SK-N-SH treated with all-trans-retinoic acid at 6 μM for 48 hours (cell line): Measurements from ENCODE around the gene SPRING1.

ENCODE experiments used
- ATAC-seq: fragments of 200-7000 bp; cut with Tn5 transposase; 3 replicates; pipeline ENCODE4 v1.9.1; 2020; ENCODE audit warnings: mild to moderate bottlenecking, moderate library complexity
- BACH2 ChIP-seq: fragments of 250-450 bp; sonication (Bioruptor Pico); IDR thresholded peaks from 2 replicates; pipeline ENCODE4 v1.9.0; 2021; ENCODE audit warnings: mild to moderate bottlenecking, borderline replicate concordance
- CSDC2 ChIP-seq: fragments of 250-450 bp; sonication (Bioruptor Pico); IDR thresholded peaks from 2 replicates; pipeline ENCODE4 v1.5.0; 2020; ENCODE audit warnings: mild to moderate bottlenecking, moderate library complexity
- ESRRG ChIP-seq: fragments of 250-450 bp; sonication (Bioruptor Pico); IDR thresholded peaks from 2 replicates; pipeline ENCODE4 v1.6.1; 2021; ENCODE audit warnings: mild to moderate bottlenecking
- ISL1 ChIP-seq: fragments of 250-450 bp; sonication (Bioruptor Pico); IDR thresholded peaks from 2 replicates; pipeline ENCODE4 v2.1.2; 2022; ENCODE audit warnings: mild to moderate bottlenecking, moderate library complexity
- OSR1 ChIP-seq: fragments of 250-450 bp; sonication (Bioruptor Pico); IDR thresholded peaks from 2 replicates; pipeline ENCODE4 v1.8.0; 2022; ENCODE audit warnings: moderate library complexity, mild to moderate bottlenecking, inconsistent platforms
- RARB ChIP-seq: fragments of 250-450 bp; sonication (Bioruptor Pico); IDR thresholded peaks from 2 replicates; pipeline ENCODE4 v1.8.0; 2021; ENCODE audit warnings: mild to moderate bottlenecking, moderate library complexity
- SNAI2 ChIP-seq: fragments of 250-450 bp; sonication (Bioruptor Pico); IDR thresholded peaks from 2 replicates; pipeline ENCODE4 v1.5.0; 2020; ENCODE audit warnings: mild to moderate bottlenecking, moderate library complexity
- TCF4 ChIP-seq: fragments of 250-450 bp; sonication (Bioruptor Pico); IDR thresholded peaks from 2 replicates; pipeline ENCODE4 v1.8.0; 2021; ENCODE audit warnings: mild to moderate bottlenecking, moderate library complexity, borderline replicate concordance
- TOX ChIP-seq: fragments of 250-450 bp; sonication (Bioruptor Pico); IDR thresholded peaks from 2 replicates; pipeline ENCODE4 v1.8.0; 2021; ENCODE audit warnings: mild to moderate bottlenecking, moderate library complexity, borderline replicate concordance
- ZFP3 ChIP-seq: fragments of 250-450 bp; sonication (Bioruptor Pico); IDR thresholded peaks from 2 replicates; pipeline ENCODE4 v1.5.0; 2020; ENCODE audit warnings: mild to moderate bottlenecking, moderate library complexity
- TF ChIP-seq, protein P1 (sequence below): fragments of 250-450 bp; sonication (Bioruptor Pico); IDR thresholded peaks from 2 replicates; pipeline ENCODE4 v1.8.0; 2020; ENCODE audit warnings: mild to moderate bottlenecking, moderate library complexity, borderline replicate concordance
- TF ChIP-seq, protein P2 (sequence below): fragments of 250-450 bp; sonication (Bioruptor Pico); IDR thresholded peaks from 2 replicates; pipeline ENCODE4 v1.5.1; 2020; ENCODE audit warnings: low read depth, mild to moderate bottlenecking, moderate library complexity
- TF ChIP-seq, protein P3 (sequence below): fragments of 250-450 bp; sonication (Bioruptor Pico); IDR thresholded peaks from 2 replicates; pipeline ENCODE4 v1.5.0; 2020; ENCODE audit warnings: mild to moderate bottlenecking, moderate library complexity
- TF ChIP-seq, protein P4 (sequence below): fragments of 250-450 bp; sonication (Bioruptor Pico); IDR thresholded peaks from 2 replicates; pipeline ENCODE4 v1.5.1; 2021; ENCODE audit warnings: mild to moderate bottlenecking, moderate library complexity
- TF ChIP-seq, protein P5 (sequence below): fragments of 250-450 bp; sonication (Bioruptor Pico); IDR thresholded peaks from 2 replicates; pipeline ENCODE4 v1.8.0; 2021; ENCODE audit warnings: low read depth, mild to moderate bottlenecking, moderate library complexity, borderline replicate concordance

The SPRING1 gene

DNA sequence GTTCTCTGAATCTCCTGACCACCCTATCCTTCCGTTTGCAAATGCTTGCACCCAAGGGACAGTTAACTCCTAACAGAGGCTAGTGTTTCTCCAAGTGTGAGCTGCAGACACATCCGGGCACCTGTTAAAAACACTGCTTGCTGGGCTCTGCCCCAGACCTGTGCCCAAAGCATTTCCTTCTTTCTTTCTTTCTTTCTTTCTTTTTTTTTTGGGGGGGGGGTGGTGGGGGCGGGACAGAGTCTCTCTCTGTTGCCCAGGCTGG lies 42.5 kb downstream of the SPRING1 start:
- TF ChIP-seq, protein P1, sequence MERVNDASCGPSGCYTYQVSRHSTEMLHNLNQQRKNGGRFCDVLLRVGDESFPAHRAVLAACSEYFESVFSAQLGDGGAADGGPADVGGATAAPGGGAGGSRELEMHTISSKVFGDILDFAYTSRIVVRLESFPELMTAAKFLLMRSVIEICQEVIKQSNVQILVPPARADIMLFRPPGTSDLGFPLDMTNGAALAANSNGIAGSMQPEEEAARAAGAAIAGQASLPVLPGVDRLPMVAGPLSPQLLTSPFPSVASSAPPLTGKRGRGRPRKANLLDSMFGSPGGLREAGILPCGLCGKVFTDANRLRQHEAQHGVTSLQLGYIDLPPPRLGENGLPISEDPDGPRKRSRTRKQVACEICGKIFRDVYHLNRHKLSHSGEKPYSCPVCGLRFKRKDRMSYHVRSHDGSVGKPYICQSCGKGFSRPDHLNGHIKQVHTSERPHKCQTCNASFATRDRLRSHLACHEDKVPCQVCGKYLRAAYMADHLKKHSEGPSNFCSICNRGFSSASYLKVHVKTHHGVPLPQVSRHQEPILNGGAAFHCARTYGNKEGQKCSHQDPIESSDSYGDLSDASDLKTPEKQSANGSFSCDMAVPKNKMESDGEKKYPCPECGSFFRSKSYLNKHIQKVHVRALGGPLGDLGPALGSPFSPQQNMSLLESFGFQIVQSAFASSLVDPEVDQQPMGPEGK (CRISPR knock-in tag) = no peak
- no peak for TF ChIP-seq SNAI2
- no peak for TF ChIP-seq TCF4 (CRISPR knock-in tag)
- TF ChIP-seq, protein P2, sequence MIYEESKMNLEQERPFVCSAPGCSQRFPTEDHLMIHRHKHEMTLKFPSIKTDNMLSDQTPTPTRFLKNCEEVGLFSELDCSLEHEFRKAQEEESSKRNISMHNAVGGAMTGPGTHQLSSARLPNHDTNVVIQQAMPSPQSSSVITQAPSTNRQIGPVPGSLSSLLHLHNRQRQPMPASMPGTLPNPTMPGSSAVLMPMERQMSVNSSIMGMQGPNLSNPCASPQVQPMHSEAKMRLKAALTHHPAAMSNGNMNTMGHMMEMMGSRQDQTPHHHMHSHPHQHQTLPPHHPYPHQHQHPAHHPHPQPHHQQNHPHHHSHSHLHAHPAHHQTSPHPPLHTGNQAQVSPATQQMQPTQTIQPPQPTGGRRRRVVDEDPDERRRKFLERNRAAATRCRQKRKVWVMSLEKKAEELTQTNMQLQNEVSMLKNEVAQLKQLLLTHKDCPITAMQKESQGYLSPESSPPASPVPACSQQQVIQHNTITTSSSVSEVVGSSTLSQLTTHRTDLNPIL = no peak
- TF ChIP-seq CSDC2 (CRISPR knock-in tag) = no peak
- TF ChIP-seq, protein P3, sequence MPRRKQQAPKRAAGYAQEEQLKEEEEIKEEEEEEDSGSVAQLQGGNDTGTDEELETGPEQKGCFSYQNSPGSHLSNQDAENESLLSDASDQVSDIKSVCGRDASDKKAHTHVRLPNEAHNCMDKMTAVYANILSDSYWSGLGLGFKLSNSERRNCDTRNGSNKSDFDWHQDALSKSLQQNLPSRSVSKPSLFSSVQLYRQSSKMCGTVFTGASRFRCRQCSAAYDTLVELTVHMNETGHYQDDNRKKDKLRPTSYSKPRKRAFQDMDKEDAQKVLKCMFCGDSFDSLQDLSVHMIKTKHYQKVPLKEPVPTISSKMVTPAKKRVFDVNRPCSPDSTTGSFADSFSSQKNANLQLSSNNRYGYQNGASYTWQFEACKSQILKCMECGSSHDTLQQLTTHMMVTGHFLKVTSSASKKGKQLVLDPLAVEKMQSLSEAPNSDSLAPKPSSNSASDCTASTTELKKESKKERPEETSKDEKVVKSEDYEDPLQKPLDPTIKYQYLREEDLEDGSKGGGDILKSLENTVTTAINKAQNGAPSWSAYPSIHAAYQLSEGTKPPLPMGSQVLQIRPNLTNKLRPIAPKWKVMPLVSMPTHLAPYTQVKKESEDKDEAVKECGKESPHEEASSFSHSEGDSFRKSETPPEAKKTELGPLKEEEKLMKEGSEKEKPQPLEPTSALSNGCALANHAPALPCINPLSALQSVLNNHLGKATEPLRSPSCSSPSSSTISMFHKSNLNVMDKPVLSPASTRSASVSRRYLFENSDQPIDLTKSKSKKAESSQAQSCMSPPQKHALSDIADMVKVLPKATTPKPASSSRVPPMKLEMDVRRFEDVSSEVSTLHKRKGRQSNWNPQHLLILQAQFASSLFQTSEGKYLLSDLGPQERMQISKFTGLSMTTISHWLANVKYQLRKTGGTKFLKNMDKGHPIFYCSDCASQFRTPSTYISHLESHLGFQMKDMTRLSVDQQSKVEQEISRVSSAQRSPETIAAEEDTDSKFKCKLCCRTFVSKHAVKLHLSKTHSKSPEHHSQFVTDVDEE (CRISPR knock-in tag) = no peak
- no peak for TF ChIP-seq TOX (CRISPR knock-in tag)
- no peak for ATAC-seq

DNA sequence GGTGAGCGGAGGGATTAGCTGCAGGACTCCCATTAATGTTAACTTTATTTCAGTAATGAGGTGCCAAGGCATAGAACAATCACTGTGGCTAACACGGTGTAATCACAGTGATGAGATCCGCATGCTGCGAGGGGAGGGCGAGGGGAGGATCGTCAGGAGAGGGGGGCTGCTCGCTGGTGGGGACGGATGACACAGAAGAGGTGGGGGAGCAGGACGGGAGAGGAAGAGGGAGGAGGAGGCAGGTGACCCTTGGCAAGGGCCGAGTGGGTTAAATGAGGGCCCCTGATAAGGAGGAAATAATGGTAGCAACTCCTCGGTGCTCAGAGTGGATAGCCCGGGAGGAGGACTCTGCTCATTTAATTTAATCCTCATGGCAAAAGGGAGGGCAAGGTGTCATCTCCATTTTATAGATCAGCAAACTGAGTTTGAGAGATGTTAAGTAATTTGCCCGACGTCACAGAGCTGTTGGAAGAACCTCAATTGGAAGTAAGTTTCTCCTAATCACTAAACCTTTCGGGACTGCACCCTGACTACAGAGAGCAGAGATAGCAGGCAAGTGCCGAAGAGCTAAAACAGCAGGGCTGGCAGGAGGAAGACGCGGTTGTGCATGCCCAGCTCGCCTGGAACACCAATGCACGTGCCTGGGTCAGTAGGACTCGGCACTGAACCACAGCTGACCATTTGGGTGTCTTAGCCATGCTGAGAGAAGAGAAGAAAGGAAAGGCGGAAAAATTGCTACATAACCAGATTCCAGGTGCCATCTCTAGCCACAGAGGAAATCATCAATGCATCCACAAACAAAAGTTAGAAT lies 43.0 kb downstream of the SPRING1 start:
- no peak for TF ChIP-seq SNAI2
- TF ChIP-seq ISL1 (CRISPR knock-in tag) = no peak
- no peak for TF ChIP-seq BACH2
- no peak for TF ChIP-seq ZFP3 (CRISPR knock-in tag)
- no peak for TF ChIP-seq ESRRG
- TF ChIP-seq, protein P3 (CRISPR knock-in tag) = no peak
- no peak for TF ChIP-seq TCF4 (CRISPR knock-in tag)
- TF ChIP-seq, protein P4, sequence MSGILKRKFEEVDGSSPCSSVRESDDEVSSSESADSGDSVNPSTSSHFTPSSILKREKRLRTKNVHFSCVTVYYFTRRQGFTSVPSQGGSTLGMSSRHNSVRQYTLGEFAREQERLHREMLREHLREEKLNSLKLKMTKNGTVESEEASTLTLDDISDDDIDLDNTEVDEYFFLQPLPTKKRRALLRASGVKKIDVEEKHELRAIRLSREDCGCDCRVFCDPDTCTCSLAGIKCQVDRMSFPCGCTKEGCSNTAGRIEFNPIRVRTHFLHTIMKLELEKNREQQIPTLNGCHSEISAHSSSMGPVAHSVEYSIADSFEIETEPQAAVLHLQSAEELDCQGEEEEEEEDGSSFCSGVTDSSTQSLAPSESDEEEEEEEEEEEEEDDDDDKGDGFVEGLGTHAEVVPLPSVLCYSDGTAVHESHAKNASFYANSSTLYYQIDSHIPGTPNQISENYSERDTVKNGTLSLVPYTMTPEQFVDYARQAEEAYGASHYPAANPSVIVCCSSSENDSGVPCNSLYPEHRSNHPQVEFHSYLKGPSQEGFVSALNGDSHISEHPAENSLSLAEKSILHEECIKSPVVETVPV (CRISPR knock-in tag) = no peak
- TF ChIP-seq, protein P5, sequence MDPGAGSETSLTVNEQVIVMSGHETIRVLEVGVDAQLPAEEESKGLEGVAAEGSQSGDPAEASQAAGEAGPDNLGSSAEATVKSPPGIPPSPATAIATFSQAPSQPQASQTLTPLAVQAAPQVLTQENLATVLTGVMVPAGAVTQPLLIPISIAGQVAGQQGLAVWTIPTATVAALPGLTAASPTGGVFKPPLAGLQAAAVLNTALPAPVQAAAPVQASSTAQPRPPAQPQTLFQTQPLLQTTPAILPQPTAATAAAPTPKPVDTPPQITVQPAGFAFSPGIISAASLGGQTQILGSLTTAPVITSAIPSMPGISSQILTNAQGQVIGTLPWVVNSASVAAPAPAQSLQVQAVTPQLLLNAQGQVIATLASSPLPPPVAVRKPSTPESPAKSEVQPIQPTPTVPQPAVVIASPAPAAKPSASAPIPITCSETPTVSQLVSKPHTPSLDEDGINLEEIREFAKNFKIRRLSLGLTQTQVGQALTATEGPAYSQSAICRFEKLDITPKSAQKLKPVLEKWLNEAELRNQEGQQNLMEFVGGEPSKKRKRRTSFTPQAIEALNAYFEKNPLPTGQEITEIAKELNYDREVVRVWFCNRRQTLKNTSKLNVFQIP (CRISPR knock-in tag) = no peak
- TF ChIP-seq RARB (CRISPR knock-in tag) = no peak
- no peak for TF ChIP-seq CSDC2 (CRISPR knock-in tag)
- no peak for TF ChIP-seq OSR1
- ATAC-seq = no peak
